ENCODE measurements around the gene TULP1.

The TULP1 gene

DNA sequence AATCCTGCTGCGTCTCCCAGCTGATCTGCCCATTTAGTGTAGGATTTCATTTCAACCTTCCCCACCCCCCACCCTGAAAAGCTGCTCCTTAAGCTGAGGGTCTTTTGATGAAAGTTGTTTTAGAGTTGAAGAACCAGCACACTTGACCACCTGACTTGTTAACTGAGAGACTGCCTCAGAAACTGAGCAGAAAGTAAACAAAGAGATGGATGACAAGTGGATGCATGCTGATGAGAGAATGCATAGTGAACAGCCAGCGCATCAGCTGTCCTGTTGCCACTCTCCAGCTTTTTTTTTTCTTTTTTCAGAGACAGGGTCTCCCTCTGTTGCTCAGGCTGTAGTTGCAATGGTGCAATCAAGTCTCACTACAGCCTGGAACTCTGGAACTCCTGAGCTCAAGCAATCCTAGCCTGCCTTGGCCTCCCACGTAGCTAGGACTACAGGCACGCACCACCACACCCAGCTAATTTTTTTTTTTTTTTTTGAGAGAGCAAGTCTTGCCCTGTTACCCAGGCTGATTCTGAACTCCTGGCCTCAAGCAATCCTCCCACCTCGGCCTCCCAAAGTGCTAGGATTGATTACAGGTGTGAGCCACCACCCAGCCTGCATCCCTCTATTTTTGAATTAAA is 35.0 kb downstream of the TULP1 start:
- TF ChIP-seq, protein P1, sequence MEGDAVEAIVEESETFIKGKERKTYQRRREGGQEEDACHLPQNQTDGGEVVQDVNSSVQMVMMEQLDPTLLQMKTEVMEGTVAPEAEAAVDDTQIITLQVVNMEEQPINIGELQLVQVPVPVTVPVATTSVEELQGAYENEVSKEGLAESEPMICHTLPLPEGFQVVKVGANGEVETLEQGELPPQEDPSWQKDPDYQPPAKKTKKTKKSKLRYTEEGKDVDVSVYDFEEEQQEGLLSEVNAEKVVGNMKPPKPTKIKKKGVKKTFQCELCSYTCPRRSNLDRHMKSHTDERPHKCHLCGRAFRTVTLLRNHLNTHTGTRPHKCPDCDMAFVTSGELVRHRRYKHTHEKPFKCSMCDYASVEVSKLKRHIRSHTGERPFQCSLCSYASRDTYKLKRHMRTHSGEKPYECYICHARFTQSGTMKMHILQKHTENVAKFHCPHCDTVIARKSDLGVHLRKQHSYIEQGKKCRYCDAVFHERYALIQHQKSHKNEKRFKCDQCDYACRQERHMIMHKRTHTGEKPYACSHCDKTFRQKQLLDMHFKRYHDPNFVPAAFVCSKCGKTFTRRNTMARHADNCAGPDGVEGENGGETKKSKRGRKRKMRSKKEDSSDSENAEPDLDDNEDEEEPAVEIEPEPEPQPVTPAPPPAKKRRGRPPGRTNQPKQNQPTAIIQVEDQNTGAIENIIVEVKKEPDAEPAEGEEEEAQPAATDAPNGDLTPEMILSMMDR (IDR thresholded peaks at IDR 0.05; ENCODE audit: insufficient read depth, low read length, poor library complexity, severe bottlenecking): no peak
- H3K27me3 ChIP-seq (replicated peaks; ENCODE audit: control insufficient read depth, insufficient read depth, low read length): no peaks in the 10 kb centered on the region
- H3K36me3 ChIP-seq (ENCODE audit: control insufficient read depth, insufficient read depth, low read length): peaks cover 6% of the 10 kb centered on the region
- H3K4me3 ChIP-seq (replicated peaks; ENCODE audit: low read depth, low read length): no peak overlapping the region
- no peak for DNase-seq (ENCODE audit: extremely low read depth, insufficient read length)

DNA sequence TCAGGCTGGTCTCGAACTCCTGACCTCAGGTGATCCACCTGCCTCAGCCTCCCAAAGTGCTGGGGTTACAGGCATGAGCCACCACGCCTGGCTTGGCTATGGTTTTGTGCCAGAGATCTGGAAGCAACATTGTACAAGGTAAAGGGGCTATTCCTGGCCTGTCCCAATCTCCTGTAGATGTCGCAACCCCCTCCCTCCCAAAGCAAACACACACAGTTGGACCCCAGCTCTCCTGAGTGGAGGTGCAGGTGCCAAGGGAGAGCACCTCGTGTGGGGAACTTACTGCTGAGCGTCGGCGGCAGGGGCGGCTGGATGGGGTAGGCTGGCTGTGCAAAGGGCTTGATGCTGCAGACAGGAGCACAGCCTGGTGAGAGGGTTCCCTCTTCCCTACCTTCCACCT is 35.7 kb downstream of the TULP1 start:
- no peak for DNase-seq (ENCODE audit: extremely low read depth, insufficient read length)
- TF ChIP-seq, protein P1 (IDR thresholded peaks at IDR 0.05; ENCODE audit: insufficient read depth, low read length, poor library complexity, severe bottlenecking): no peak
- H3K4me3 ChIP-seq (replicated peaks; ENCODE audit: low read depth, low read length): no peak overlapping the region

DNA sequence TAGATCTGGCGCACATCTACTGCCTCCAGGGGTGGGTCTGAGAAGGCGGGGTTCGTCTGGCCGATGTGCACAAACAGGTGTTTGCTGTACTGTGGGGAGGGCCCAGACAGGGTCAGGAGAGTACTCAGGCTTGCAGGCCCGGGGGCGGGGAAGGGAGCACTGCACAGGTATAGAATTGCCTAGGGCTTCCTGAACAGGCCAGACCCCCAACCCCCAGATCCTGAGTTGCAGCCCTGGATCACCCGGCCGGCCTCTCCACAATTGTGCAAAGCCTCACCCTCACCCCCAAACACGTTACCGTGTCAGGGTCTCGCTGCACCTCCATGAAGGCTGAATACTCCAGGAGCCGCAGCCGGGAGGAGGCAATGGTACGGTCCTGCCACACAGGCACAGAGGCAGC is 36.7 kb downstream of the TULP1 start:
- Histone ChIP-seq H3K36me3 (ENCODE audit: control insufficient read depth, insufficient read depth, low read length) (peaks cover 10% of the 10 kb centered on the region), H3K4me3 (replicated peaks; ENCODE audit: low read depth, low read length) (no peak overlapping the region), H3K27me3 (replicated peaks; ENCODE audit: control insufficient read depth, insufficient read depth, low read length) (no peaks in the 10 kb centered on the region)
- no peak for DNase-seq (ENCODE audit: extremely low read depth, insufficient read length)
- TF ChIP-seq, protein P1 (IDR thresholded peaks at IDR 0.05; ENCODE audit: insufficient read depth, low read length, poor library complexity, severe bottlenecking): no peak

More for the DNA sequence above, 35.7 kb downstream of the TULP1 start:
- Histone ChIP-seq H3K27me3 (replicated peaks; ENCODE audit: control insufficient read depth, insufficient read depth, low read length) (no peaks in the 10 kb centered on the region), H3K36me3 (ENCODE audit: control insufficient read depth, insufficient read depth, low read length) (peaks cover 6% of the 10 kb centered on the region)

DNA sequence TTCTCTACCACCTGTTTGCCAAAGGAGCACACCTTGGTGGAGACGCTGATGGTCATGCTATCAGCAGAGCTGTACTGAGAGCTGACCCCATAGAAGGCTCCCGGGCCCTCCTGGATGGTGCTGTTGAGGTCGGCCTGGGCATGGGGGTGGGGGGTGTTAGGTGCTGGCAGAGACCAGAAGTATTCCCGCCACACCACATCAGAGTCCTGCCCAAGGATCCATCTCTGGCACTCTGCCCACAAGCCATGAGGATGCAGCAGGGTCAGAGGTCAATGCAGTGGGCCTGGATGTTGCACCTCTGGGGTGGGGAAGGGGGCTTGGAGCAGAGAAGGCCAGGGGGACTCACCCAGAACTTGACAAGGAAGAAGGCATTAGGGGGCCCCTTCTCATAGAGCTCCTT is 37.1 kb downstream of the TULP1 start:
- H3K27me3 ChIP-seq (replicated peaks; ENCODE audit: control insufficient read depth, insufficient read depth, low read length): no peaks in the 10 kb centered on the region
- peak; percentile 46 for DNase-seq (ENCODE audit: extremely low read depth, insufficient read length)
- no peak overlapping the region for H3K4me3 ChIP-seq (replicated peaks; ENCODE audit: low read depth, low read length)
- TF ChIP-seq, protein P1 (IDR thresholded peaks at IDR 0.05; ENCODE audit: insufficient read depth, low read length, poor library complexity, severe bottlenecking): no peak
- peaks cover 11% of the 10 kb centered on the region for H3K36me3 ChIP-seq (ENCODE audit: control insufficient read depth, insufficient read depth, low read length)

DNA sequence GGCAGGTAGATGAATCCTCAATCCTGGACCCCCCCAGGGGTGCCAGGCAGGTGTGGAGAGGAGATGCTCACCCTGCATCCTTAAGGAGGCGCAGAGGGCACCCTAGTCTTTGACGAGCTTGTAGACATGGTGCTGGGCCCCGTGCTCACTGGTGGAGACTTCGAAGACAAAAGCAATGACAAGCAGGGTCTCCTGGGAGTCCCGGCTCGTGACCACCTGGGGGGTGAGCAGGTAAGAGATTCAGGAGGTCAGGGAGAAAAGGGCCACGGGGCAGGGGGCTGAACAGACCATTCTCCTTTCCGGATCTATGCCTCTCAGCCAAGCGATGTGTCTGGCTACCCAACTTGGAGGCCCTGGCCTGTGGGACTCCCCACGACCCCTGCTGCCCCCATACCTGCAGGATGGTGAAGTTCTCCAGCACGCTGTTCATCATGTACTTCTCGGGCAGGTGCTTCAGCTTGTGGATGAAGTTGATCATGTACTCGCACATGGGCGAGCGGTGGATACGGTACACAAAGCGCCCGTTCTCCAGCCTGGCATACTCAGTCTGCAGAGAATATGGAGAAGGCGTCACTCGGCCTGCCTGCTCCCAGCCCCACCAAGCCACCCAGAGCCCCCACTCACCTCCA is 37.6 kb downstream of the TULP1 start:
- peaks cover 14% of the 10 kb centered on the region for H3K36me3 ChIP-seq (ENCODE audit: control insufficient read depth, insufficient read depth, low read length)
- TF ChIP-seq, protein P1 (IDR thresholded peaks at IDR 0.05; ENCODE audit: insufficient read depth, low read length, poor library complexity, severe bottlenecking): no peak

More for the DNA sequence above, 37.6 kb downstream of the TULP1 start:
- Histone ChIP-seq H3K4me3 (replicated peaks; ENCODE audit: low read depth, low read length) (no peak overlapping the region), H3K27me3 (replicated peaks; ENCODE audit: control insufficient read depth, insufficient read depth, low read length) (no peaks in the 10 kb centered on the region)
- DNase-seq (ENCODE audit: extremely low read depth, insufficient read length): peak; percentile 44
